Inflammatory macrophage (primary cell): ENCODE measurements around the gene EFHD1.
"Not testable (repeated sequence)": the region's sequence is repeated elsewhere in the genome, so short reads cannot be mapped to it uniquely, and the experiment has no call there.

Source experiments
- DNase-seq, 2 donors: peaks; one replicate each; pipeline ENCODE4 v3.0.0-alpha.2; 2020 to 2022

The EFHD1 gene

DNA sequence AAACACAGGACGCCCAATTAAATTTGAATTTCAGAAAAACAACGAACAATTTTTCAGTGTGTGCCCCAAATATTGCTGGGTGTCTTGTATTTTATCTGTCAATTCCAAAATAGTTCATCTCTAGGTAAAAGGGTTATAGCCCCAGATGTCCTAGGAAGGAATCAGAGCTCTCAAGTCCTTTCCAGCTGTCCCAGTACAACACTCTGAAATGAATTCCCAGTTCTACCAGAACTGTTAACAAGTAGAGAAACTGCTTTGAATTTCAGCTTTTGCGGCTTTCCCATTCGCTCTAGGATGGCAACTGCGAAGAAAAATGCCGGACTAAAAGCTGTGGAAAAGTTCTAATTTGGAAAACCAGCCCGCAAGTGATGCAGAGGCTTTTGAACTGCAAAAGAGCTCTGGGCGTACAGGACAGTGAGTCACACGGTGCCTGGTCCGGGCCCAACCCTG is 63.2 kb downstream of the EFHD1 start:
- DNase-seq: no peak

GRCh38 chr2:232697059-232697806 is 63.8 kb downstream of the EFHD1 start, which contains the start of gene GIGYF2:
GIGYF2 (plus strand) TSS chr2:232697331; CDS start chr2:232735198, 37,867 bp downstream.
- DNase-seq: peak; percentile 94 to 95

DNA sequence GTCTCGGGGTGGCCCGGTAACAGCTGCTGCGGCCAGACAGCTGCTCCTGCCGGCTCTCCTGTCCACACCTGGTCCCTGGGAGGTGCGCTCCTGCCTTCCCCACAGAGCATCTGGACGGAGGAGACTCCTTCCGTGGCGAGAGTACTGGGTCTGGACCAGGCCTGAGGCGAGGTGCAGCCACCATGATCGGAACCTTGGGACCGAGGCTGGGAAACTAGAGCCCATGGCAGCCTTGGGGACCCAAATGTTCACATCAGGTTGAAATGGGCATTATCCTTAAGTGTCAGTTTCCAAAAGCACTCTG is 64.4 kb downstream of the EFHD1 start:
- DNase-seq: peak in 1 of 2 donors; percentile 13

DNA sequence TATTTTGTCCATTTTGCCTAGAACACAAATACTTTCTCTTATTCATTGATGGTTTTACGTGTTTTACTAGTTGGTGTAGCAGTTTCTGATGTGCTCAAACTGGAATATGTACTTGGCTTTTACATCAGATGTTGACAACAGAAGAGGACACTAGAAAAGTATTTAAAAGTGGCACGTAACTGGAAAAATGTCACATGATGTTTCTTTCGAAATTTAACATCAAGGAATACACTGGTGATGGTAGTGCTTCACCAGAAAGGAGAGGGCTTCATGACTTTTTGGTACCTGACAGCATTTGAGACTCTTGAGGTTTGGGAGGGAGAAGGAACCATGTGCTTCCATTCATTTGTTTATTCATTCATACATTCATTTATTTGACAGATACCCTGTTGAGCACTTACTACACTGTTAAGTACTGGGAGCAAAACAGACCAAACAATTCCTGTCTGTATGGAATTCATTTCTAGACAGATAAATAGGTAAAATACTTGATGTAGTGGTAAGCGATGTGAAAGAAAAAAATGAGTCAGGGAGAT is 65.2 kb downstream of the EFHD1 start:
- peak in 1 of 2 donors; percentile 22 for DNase-seq

GRCh38 chr2:232699110-232699509 is 65.7 kb downstream of the EFHD1 start:
- no peak for DNase-seq

DNA sequence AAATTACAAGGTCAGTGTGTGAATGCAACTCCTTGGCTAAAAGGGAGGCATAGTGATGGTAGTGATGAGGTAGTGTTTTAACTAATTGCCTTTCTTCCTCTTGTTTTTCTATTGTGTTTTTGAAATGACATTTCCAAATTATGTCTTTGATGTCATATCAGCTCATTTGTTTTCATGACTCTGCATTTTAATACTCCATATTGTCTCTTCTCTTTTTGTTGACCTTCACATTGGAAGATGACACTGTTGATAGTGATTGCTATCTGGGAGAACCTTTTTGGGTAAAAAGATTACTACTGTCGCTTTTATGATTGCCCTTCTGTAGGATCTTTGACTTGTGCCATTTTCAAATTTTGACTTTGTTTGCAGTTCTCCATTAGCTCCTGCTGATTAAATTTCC is 66.8 kb downstream of the EFHD1 start:
- DNase-seq: no peak

- DNase-seq: no peak
Measured at GRCh38 chr2:232707076-232707475, 73.7 kb downstream of the EFHD1 start.

DNA sequence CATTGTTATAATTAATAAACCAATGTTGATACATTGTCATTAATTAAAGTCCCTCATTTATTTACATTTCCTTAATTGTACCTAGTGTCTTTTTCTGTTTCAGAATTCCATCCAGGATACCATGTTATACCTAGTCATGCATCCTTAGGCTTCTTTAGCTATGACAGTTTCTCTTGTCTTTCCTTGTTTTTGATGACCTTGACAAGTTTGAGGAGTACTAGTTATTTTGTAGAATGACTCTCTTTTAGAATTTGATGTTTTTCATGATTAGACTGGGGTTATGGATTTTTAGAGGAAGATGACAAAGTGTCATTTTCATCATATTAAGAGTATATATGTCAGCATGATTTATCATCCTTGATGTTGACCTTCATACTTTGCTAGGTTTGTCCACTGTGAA is 80.1 kb downstream of the EFHD1 start:
- DNase-seq: no peak

DNA sequence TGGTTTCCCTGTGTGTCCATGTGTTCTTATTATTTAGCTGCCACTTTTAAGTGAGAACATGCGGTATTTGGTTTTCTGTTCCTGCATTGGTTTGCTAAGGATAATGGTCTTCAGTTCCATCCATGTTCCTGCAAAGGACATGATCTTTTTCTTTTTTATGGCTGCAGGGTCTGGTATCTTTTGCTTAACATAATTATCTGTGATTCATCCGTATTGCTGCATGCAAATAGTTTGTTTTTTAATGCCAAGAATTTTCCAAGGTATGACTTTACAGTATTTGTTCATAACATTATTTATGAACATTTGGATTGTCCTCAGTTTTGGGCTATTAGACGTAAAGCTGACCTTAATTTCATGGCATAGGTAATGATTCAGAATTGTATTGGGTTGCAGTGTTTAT is 81.6 kb downstream of the EFHD1 start:
- DNase-seq: no peak

- DNase-seq: not testable (repeated sequence)
Measured at GRCh38 chr2:232720056-232720455, 86.7 kb downstream of the EFHD1 start.

DNA sequence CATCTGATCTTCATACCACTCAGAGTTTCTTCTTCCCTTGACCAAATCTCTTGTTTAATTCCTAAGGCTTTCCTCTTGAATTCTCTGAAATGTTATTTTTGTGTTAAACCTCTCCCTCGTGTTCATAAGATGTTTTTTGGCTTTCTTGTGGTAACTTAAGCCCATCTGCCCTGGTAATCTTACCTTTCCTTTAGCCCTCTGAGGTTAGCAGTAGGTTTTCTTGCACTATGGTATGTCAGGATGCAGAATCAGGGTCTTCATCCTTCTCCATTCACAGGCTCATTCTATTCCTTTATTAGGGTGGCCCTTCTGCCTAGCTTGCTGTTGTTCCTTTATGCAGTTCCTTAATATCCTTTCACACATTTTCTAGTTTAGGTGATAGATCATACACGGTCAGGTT is 87.9 kb downstream of the EFHD1 start:
- no peak for DNase-seq

DNA sequence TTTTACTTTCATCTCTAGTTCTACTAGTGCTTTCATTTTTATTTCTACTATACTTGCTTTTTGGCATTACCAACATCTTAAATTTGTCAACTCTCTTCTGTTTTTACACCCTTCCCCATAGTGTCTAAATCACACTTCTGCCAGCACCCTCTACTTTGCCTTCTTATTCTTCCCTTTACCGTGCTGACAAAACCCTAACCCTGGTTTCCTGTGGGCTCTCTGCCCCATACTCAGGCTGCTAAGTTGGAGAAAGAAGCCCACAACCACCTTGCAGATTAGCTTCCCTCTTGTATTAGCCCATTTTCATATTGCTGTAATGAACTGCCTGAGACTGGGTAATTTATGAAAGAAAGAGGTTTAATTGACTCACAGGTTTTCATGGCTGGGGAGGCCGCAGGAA is 88.5 kb downstream of the EFHD1 start:
- DNase-seq: no peak

DNA sequence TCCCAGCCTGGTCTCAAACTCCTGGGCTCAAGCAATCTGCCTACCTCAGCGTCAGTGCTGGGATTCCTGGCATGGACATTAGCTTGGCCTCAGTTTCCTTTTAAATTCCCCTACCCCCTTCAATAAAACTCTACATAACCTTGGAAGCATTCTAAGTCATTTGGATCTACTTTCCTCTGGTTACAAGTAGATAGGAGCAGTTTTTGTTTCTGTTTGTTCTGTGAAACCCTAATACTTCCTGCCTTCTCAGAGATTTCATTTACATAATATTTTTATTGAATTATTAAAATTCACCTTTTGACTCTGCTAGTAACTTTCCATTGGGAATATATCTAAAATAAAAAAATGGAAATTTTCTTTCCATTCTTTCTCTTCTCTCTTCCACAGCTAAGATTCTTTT is 89.6 kb downstream of the EFHD1 start:
- no peak for DNase-seq

DNA sequence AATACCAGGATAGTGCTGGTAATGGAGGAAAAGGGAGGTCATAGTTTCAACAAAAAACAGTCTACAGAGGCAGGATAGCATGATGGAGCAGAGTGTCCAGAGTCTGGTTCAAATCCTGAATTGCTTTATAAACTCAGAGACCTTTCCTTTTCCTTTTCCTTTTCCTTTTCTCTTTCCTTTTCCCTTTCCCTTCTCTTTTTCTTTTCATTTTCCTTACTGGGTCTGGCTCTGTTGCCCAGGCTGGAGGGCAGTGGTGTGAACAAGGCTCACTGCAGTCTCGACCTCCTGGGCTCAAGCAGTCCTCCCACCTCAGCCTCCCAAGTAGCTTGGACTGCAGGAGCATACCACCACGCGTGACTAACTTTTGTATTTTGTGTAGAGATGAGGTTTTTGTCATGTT is 95.4 kb downstream of the EFHD1 start:
- DNase-seq: no peak

- no peak for DNase-seq
Measured at GRCh38 chr2:232731470-232731869, 98.1 kb downstream of the EFHD1 start.
